HepG2 (cell line): ENCODE results near the gene CD93.

Experiments
- EHMT2 ChIP-seq: fragments of 200-600 bp; sonication (generic); IDR thresholded peaks from 2 replicates; pipeline ENCODE4 v1.7.0; 2017; ENCODE audit warnings: antibody characterized with exemption, low read depth, low read length, borderline replicate concordance
- ESRRA ChIP-seq: sonication (generic); formaldehyde crosslinking; IDR thresholded peaks from 2 replicates; pipeline ENCODE4 v1.5.1; 2020; ENCODE audit warnings: mild to moderate bottlenecking, low read depth, missing genetic modification reagents
- FOXM1 ChIP-seq: sonication (generic); formaldehyde crosslinking; IDR thresholded peaks from 2 replicates; pipeline ENCODE4 v1.5.0; 2020; ENCODE audit warnings: missing genetic modification reagents
- HNF4A ChIP-seq: sonication (generic); formaldehyde crosslinking; IDR thresholded peaks from 2 replicates; pipeline ENCODE4 v1.4.0; 2020; ENCODE audit warnings: missing genetic modification reagents
- JUND ChIP-seq: sonication (generic); formaldehyde crosslinking; IDR thresholded peaks from 2 replicates; pipeline ENCODE4 v1.8.0; 2022; ENCODE audit warnings: mild to moderate bottlenecking, missing genetic modification reagents
- KAT8 ChIP-seq: IDR thresholded peaks from 2 replicates; pipeline ENCODE4 v1.6.1; 2016; ENCODE audit warnings: missing genetic modification reagents, missing compliant biosample characterization
- POLR2A ChIP-seq, 2 experiments: IDR thresholded peaks; 2 replicates each; pipeline ENCODE4 v1.6.1; 2011; ENCODE audit warnings: low read depth in 2 of 2, low read length in 2 of 2, mild to moderate bottlenecking in 1 of 2, moderate library complexity in 1 of 2; ENCODE audit not compliant: insufficient read depth in 1 of 2
- TARDBP ChIP-seq: sonication (generic); formaldehyde crosslinking; IDR thresholded peaks from 2 replicates; pipeline ENCODE4 v1.8.0; 2022; ENCODE audit warnings: mild to moderate bottlenecking, missing genetic modification reagents
- ZNF780A ChIP-seq: sonication (generic); formaldehyde crosslinking; IDR thresholded peaks from 2 replicates; pipeline ENCODE4 v1.8.0; 2022; ENCODE audit warnings: mild to moderate bottlenecking, missing genetic modification reagents, moderate library complexity
- TF ChIP-seq, protein P1 (sequence below): sonication (generic); formaldehyde crosslinking; IDR thresholded peaks from 2 replicates; pipeline ENCODE4 v1.4.0; 2020; ENCODE audit warnings: missing genetic modification reagents, borderline replicate concordance

DNA sequence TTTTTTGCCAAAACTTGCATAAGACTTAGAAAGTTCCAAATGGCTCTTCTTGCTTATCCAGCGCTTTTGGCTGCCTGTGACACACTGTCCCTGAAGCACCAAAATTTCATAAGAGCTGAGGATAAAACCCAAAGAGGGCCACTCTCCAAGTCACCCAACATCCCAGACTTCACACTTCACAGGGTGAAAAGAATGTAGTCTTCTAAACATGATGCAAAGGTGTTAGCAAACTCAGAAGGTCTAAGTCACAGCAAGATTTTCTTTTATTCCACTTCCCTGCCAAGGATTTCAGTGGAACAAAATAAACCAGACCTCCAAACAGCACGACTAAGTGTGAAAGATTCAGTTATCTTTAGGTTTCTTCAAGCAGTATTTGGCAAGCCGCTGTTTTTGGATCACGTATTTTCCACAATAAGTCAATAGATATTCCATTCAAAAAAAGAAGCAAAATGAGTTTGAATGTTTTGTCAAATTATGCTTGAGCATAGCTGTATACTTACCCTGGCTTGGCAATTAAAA, 44.6 kb upstream of the CD93 start:
- TF ChIP-seq, protein P1, sequence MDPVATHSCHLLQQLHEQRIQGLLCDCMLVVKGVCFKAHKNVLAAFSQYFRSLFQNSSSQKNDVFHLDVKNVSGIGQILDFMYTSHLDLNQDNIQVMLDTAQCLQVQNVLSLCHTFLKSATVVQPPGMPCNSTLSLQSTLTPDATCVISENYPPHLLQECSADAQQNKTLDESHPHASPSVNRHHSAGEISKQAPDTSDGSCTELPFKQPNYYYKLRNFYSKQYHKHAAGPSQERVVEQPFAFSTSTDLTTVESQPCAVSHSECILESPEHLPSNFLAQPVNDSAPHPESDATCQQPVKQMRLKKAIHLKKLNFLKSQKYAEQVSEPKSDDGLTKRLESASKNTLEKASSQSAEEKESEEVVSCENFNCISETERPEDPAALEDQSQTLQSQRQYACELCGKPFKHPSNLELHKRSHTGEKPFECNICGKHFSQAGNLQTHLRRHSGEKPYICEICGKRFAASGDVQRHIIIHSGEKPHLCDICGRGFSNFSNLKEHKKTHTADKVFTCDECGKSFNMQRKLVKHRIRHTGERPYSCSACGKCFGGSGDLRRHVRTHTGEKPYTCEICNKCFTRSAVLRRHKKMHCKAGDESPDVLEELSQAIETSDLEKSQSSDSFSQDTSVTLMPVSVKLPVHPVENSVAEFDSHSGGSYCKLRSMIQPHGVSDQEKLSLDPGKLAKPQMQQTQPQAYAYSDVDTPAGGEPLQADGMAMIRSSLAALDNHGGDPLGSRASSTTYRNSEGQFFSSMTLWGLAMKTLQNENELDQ (CRISPR knock-in tag): no peak
- TF ChIP-seq EHMT2 (no peak), TARDBP (no peak), ZNF780A (CRISPR knock-in tag) (no peak), ESRRA (CRISPR knock-in tag) (no peak), FOXM1 (CRISPR knock-in tag) (no peak), JUND (CRISPR knock-in tag) (no peak), KAT8 (CRISPR knock-in tag) (no peak), HNF4A (CRISPR knock-in tag) (no peak), POLR2A (IDR thresholded peaks at IDR 0.05; ENCODE audit: insufficient read depth in 1 of 2, low read depth in 2 of 2, low read length in 2 of 2) (no peak)
